Breast epithelium (tissue), 4 donors: ENCODE measurements around the gene RAB6D. TPM values are rescaled to one million over a fixed set of nuclear protein-coding genes. Genes with fewer than 3 reads are reported as not detected.
"Not testable (repeated sequence)": the region's sequence is repeated elsewhere in the genome, so short reads cannot be mapped to it uniquely, and the experiment has no call there.

Experiments
- DNase-seq, 2 donors: peaks; one replicate each; pipeline ENCODE4 v3.0.0-alpha.2; 2019; ENCODE audit warnings: low spot score in 2 of 2
- H3K27ac ChIP-seq, 2 donors: fragments of 200-600 bp; sonication (generic) in 1 of 2; one replicate each; pipeline ENCODE4 v1.5.1; 2016 to 2019; ENCODE audit warnings: mild to moderate bottlenecking in 1 of 2
- H3K27me3 ChIP-seq, 2 donors: fragments of 200-600 bp; sonication (generic) in 1 of 2; one replicate each; pipeline versions ENCODE4 v1.5.1 to v1.6.0; 2017 to 2019; ENCODE audit warnings: control low read depth in 1 of 2, mild to moderate bottlenecking in 1 of 2
- H3K36me3 ChIP-seq: fragments of 200-600 bp; one replicate; pipeline ENCODE4 v1.5.1; 2019
- H3K4me1 ChIP-seq, 2 donors: fragments of 200-600 bp; sonication (generic); one replicate each; pipeline ENCODE4 v1.5.1; 2016 to 2019; ENCODE audit warnings: control low read depth in 1 of 2
- H3K4me3 ChIP-seq, 3 donors: fragments of 200-600 bp; sonication (generic); 1 replicate in 2 of 3; 2 replicates in 1 of 3; pipeline ENCODE4 v1.5.1; 2016 to 2019; ENCODE audit warnings: mild to moderate bottlenecking in 3 of 3, moderate library complexity in 2 of 3
- H3K9me3 ChIP-seq, 2 donors: fragments of 200-600 bp; sonication (generic) in 1 of 2; one replicate each; pipeline ENCODE4 v1.5.1; 2016 to 2019; ENCODE audit warnings: control low read depth in 1 of 2
- POLR2A ChIP-seq: fragments of 450-650 bp; IDR thresholded peaks from one replicate; pipeline ENCODE4 v1.6.1; 2016; ENCODE audit warnings: antibody characterized with exemption, mild to moderate bottlenecking, moderate library complexity
- POLR2AphosphoS5 ChIP-seq, 3 donors: sonication (generic); formaldehyde crosslinking; IDR thresholded peaks; one replicate each; pipeline ENCODE4 v1.6.1; 2017; ENCODE audit warnings: antibody characterized with exemption in 3 of 3
- intact Hi-C: fragments of 100-400 bp; cut with DNase I; formaldehyde crosslinking; loops from one replicate; pipeline ENCODE4 v1.15.1; 2023; ENCODE audit warnings: low total_unique reads
- total RNA-seq, 3 donors: library from RNA; depleted of rRNA; stranded (reverse); fragments of >200 nt; gene quantifications; one replicate each; pipeline ENCODE4 v1.1.0, GENCODE V29; 2016
- TF ChIP-seq, protein P1 (sequence below), 3 donors: fragments of 450-650 bp; IDR thresholded peaks; one replicate each; pipeline ENCODE4 v1.5.1; 2016 to 2017; ENCODE audit warnings: antibody characterized with exemption in 3 of 3, mild to moderate bottlenecking in 3 of 3, moderate library complexity in 3 of 3

RAB6D gene
- total RNA-seq, 3 donors from 2014 or later = not detected

DNA sequence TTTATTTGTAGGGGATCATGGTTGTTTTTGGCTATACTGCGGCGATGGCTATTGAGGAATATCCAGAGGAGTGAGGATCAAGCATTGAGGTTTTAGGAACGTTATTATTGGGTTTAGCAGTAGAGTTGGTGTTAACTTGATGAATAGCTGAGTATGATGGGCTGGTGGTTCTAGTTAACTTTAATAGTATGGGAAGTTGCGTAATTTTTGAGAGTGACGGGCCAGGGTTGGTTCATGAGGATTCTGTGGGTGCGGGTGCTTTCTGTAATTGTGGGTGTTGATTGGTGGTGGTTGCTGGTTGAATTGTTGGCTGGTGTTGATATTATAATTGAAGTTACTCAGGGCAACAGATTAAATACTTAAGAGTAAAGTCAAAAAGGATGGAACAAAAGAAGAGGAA lies 6.0 kb upstream of the RAB6D start:
- Histone ChIP-seq H3K36me3 (no peaks in the 10 kb centered on the region), H3K4me3 (no peak overlapping the region), H3K4me1 (no peaks in the 10 kb centered on the region), H3K9me3 (no peaks in the 10 kb centered on the region), H3K27ac (no peak overlapping the region), H3K27me3 (peaks cover 0 to 6% of the 10 kb centered on the region in 2 donors)
- intact Hi-C loops = no loop called here
- TF ChIP-seq POLR2AphosphoS5 (IDR thresholded peaks at IDR 0.05) (no peak), POLR2A (no peak)
- TF ChIP-seq, protein P1, sequence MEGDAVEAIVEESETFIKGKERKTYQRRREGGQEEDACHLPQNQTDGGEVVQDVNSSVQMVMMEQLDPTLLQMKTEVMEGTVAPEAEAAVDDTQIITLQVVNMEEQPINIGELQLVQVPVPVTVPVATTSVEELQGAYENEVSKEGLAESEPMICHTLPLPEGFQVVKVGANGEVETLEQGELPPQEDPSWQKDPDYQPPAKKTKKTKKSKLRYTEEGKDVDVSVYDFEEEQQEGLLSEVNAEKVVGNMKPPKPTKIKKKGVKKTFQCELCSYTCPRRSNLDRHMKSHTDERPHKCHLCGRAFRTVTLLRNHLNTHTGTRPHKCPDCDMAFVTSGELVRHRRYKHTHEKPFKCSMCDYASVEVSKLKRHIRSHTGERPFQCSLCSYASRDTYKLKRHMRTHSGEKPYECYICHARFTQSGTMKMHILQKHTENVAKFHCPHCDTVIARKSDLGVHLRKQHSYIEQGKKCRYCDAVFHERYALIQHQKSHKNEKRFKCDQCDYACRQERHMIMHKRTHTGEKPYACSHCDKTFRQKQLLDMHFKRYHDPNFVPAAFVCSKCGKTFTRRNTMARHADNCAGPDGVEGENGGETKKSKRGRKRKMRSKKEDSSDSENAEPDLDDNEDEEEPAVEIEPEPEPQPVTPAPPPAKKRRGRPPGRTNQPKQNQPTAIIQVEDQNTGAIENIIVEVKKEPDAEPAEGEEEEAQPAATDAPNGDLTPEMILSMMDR (IDR thresholded peaks at IDR 0.05) = no peak
- DNase-seq = no peak

- H3K27me3 ChIP-seq, H3K36me3 ChIP-seq, H3K4me1 ChIP-seq, H3K27ac ChIP-seq, H3K9me3 ChIP-seq, DNase-seq, intact Hi-C loops, H3K4me3 ChIP-seq: not testable (repeated sequence)
Measured at GRCh38 chr2:131368493-131369066, 4.6 kb upstream of the RAB6D start.

DNA sequence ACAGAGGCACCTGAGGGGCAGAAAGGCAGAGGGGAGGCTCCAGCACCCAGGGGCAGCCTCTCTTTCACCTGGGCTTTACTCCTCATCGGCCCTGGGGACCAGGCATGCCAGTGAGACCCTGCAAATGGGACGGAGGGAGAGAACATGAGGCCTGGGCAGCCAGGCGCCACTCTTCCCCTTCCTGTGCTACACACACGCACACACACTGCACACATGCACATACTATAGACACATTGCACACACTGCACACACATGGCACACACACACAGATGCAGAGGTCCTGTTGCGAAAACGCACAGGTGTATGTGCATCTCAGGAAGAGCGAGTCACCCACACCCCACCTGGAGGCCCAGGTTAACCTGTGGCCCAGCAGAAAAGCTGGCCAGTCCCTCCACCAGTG lies 3.4 kb upstream of the RAB6D start:
- no peak for DNase-seq
- Histone ChIP-seq H3K36me3 (no peaks in the 10 kb centered on the region), H3K27me3 (peaks cover 0 to 6% of the 10 kb centered on the region in 2 donors), H3K27ac (no peak overlapping the region), H3K9me3 (no peaks in the 10 kb centered on the region), H3K4me3 (no peak overlapping the region), H3K4me1 (no peaks in the 10 kb centered on the region)
- TF ChIP-seq POLR2A (no peak), POLR2AphosphoS5 (IDR thresholded peaks at IDR 0.05) (no peak)
- TF ChIP-seq, protein P1 (IDR thresholded peaks at IDR 0.05) = no peak
- intact Hi-C loops = no loop called here

GRCh38 chr2:131366643-131367042 lies 2.7 kb upstream of the RAB6D start:
- peaks cover 0 to 6% of the 10 kb centered on the region in 2 donors for H3K27me3 ChIP-seq
- no peaks in the 10 kb centered on the region for H3K9me3 ChIP-seq
- intact Hi-C loops = no loop called here
- no peak for DNase-seq
- H3K4me3 ChIP-seq = no peak overlapping the region
- no peaks in the 10 kb centered on the region for H3K36me3 ChIP-seq
- TF ChIP-seq POLR2A (no peak), POLR2AphosphoS5 (IDR thresholded peaks at IDR 0.05) (no peak)
- TF ChIP-seq, protein P1 (IDR thresholded peaks at IDR 0.05) = no peak
- no peaks in the 10 kb centered on the region for H3K4me1 ChIP-seq
- H3K27ac ChIP-seq = no peak overlapping the region

DNA sequence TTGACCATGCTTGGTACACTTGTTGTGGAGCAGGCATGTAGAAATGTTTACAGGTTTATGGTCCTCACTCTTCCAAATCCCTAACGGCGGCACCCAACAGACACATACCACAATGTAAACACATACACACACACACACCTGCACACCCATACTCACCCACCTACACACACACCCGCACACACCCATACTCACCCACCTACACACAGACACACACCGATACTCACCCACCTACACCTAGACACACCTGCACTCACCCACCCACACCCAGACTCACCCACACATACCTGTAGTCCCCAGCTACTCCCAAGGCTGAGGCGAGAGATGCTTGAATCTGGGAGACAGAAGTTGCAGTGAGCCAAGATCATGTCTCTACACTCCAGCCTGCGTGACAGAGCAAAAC lies 1.5 kb upstream of the RAB6D start:
- H3K36me3 ChIP-seq = no peaks in the 10 kb centered on the region
- H3K27me3 ChIP-seq = peaks cover 0 to 6% of the 10 kb centered on the region in 2 donors
- no peaks in the 10 kb centered on the region for H3K9me3 ChIP-seq
- no peak for DNase-seq
- intact Hi-C loops = no loop called here
- no peaks in the 10 kb centered on the region for H3K4me1 ChIP-seq
- no peak overlapping the region for H3K27ac ChIP-seq
- TF ChIP-seq, protein P1 (IDR thresholded peaks at IDR 0.05) = no peak
- no peak for TF ChIP-seq POLR2A
- TF ChIP-seq POLR2AphosphoS5 (IDR thresholded peaks at IDR 0.05) = no peak
- no peak overlapping the region for H3K4me3 ChIP-seq

DNA sequence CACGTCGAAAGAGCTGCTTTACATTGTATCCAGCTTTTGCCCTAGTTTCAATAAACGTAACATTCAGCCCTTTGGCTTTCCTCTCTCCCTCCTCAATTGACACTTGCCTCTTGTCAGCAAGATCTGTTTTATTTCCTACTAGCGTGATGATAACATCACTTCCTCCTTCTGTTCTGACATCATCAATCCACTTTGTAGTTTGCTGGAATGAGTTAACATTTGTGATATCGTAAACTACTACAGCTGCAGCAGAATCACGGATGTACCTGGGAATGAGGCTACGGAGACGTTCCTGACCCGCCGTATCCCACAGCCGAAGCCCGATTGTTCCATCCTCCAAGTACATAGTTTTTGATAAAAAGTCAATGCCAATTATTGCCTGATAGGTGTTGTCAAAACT lies 755 bp downstream of the RAB6D start:
- H3K27ac ChIP-seq, intact Hi-C loops, DNase-seq, H3K9me3 ChIP-seq, H3K4me1 ChIP-seq, H3K27me3 ChIP-seq, H3K4me3 ChIP-seq, H3K36me3 ChIP-seq: not testable (repeated sequence)

DNA sequence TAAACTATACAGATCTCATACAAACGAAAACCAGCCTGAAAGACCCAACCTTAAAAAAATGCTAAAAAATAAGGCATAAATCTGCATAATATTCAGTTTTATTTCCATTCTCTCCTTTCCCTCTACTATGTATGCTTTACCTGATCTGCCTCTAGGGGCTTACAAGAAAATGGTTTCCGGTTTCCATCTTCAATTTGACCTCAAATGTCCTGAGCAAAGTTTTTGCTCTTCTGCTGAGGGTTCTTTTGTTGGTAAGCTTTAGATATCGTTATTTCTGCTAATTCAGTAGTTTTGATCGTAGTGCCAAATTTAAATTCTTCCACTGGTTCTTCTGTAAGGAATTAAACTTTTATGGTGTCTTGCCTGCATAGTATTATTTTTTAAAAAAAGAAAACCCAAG lies 2.2 kb downstream of the RAB6D start:
- H3K4me1 ChIP-seq, intact Hi-C loops, H3K36me3 ChIP-seq, H3K27me3 ChIP-seq, H3K9me3 ChIP-seq, H3K4me3 ChIP-seq, H3K27ac ChIP-seq, DNase-seq: not testable (repeated sequence)

DNA sequence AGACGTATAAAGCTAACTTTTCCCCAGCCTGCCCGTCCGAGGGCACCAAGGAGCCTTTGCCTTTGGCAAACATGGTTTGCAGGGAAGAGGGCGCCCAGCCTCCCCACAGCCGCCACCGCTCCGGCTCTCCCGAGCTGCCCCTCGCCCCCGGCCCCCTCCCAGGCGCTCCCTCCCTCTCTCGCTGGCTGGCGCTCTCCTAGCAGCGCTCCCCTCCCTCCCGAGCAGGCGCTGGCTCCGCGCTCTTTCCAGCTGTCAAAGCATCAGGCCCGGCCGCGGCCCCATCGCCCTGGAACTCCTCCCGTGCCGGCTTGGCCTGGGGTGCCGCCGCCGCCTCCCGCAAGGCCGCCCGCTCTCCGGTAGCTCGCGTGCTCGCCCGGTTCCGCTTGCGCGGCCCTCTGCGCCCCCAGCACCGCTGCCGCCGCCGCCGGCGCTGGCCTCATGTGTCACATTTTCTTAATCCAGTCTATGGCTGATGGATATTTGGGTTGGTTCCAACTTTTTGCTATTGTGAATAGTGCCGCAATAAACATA lies 10.7 kb downstream of the RAB6D start:
- H3K4me3 ChIP-seq, H3K27ac ChIP-seq, H3K9me3 ChIP-seq, H3K36me3 ChIP-seq, DNase-seq, intact Hi-C loops, H3K4me1 ChIP-seq, H3K27me3 ChIP-seq: not testable (repeated sequence)
